Spleen (tissue), 11 donors: Measurements from ENCODE around the gene DLX1. TPM values are rescaled to one million over a fixed set of nuclear protein-coding genes. Genes with fewer than 3 reads are reported as not detected.
A peak's percentile ranks its signal among the peaks of the same experiment; 100 is the strongest.

Experiments
- DNase-seq: peaks from one replicate; pipeline ENCODE4 v3.0.0-alpha.2; 2020
- H3K27ac ChIP-seq, 8 donors: fragments of 200-600 bp; sonication (generic) in 7 of 8; 1 replicate in 4 of 8; 2 replicates in 4 of 8; pipeline versions ENCODE4 v1.5.0 to v1.8.0; 2016 to 2021; ENCODE audit warnings: inconsistent platforms in 4 of 8, mild to moderate bottlenecking in 4 of 8, moderate library complexity in 1 of 8
- H3K27me3 ChIP-seq, 7 donors: fragments of 200-600 bp; sonication (generic) in 6 of 7; replicated peaks in 1 of 7; 1 replicate in 4 of 7; 2 replicates in 3 of 7; pipeline versions ENCODE4 v1.5.0 to v1.8.0; 2016 to 2021; ENCODE audit warnings: inconsistent platforms in 3 of 7, mild to moderate bottlenecking in 1 of 7
- H3K36me3 ChIP-seq, 6 donors: fragments of 200-600 bp; sonication (generic) in 5 of 6; 1 replicate in 4 of 6; 2 replicates in 2 of 6; pipeline versions ENCODE4 v1.5.0 to v1.8.0; 2016 to 2021; ENCODE audit warnings: inconsistent platforms in 2 of 6
- H3K4me1 ChIP-seq, 6 donors: fragments of 200-600 bp; sonication (generic) in 5 of 6; 1 replicate in 3 of 6; 2 replicates in 3 of 6; pipeline versions ENCODE4 v1.5.0 to v1.8.0; 2016 to 2021; ENCODE audit warnings: inconsistent platforms in 3 of 6
- H3K4me3 ChIP-seq, 8 donors: fragments of 200-600 bp; sonication (generic) in 7 of 8; 1 replicate in 4 of 8; 2 replicates in 4 of 8; pipeline versions ENCODE4 v1.5.0 to v1.8.0; 2016 to 2021; ENCODE audit warnings: inconsistent platforms in 4 of 8, mild to moderate bottlenecking in 4 of 8, moderate library complexity in 2 of 8
- H3K9me3 ChIP-seq, 8 donors: fragments of 200-600 bp; sonication (generic) in 7 of 8; 1 replicate in 4 of 8; 2 replicates in 4 of 8; pipeline versions ENCODE4 v1.5.0 to v1.8.0; 2016 to 2021; ENCODE audit warnings: inconsistent platforms in 4 of 8
- CTCF ChIP-seq, 11 experiments: fragments of 200-600 bp in 7 of 11; fragments of 450-650 bp in 4 of 11; sonication (generic) in 4 of 11; IDR thresholded peaks in 8 of 11; conservative IDR thresholded peaks in 3 of 11; 1 replicate in 7 of 11; 2 replicates in 4 of 11; pipeline versions ENCODE4 v1.4.0 to v1.8.0; 2016 to 2021; ENCODE audit warnings: antibody characterized with exemption in 11 of 11, inconsistent platforms in 4 of 11, mild to moderate bottlenecking in 1 of 11
- POLR2A ChIP-seq, 3 donors: fragments of 450-650 bp; IDR thresholded peaks; one replicate each; pipeline ENCODE4 v1.5.1; 2017; ENCODE audit warnings: antibody characterized with exemption in 3 of 3, mild to moderate bottlenecking in 1 of 3
- POLR2AphosphoS5 ChIP-seq, 3 donors: sonication (generic); formaldehyde crosslinking; IDR thresholded peaks; one replicate each; pipeline ENCODE4 v1.5.1; 2017; ENCODE audit warnings: antibody characterized with exemption in 3 of 3
- WGBS, 5 donors: extraction: QIAGEN DNeasy Blood & Tissue Kit in 3 of 5; methylation state at CpG; one replicate each; pipeline versions ENCODE4 v1.1.5 to v1.1.7; 2013 to 2018; 5-methylcytosine and 5-hydroxymethylcytosine counted together
- intact Hi-C: fragments of 100-400 bp; cut with DNase I; formaldehyde crosslinking; loops from one replicate; pipeline ENCODE4 v1.15.0; 2023; ENCODE audit warnings: low total_unique reads
- polyA plus RNA-seq, 3 donors: library from polyadenylated mRNA; stranded (reverse); fragments of 200-250 nt; gene quantifications; one replicate each; pipeline ENCODE4 v1.2.1, GENCODE V29; 2013
- total RNA-seq, 7 donors: library from RNA; depleted of rRNA in 3 of 7; stranded (reverse); fragments of >200 nt in 3 of 7; fragmentation: NEBNext Ultra II Directional in 4 of 7; extraction: Animal tissue kit (Norgen Biotek cat#: 25700) in 4 of 7; gene quantifications; one replicate each; pipeline versions ENCODE4 v1.1.0 to v1.2.1, GENCODE V29; 2016 to 2021
- donor health status: healthy with polysubstance abuse.
- donor health status: DM: no; HTN: no; CAD: no; lungs with moderate emphysema.
- donor health status: DM: no; HTN: no; CAD: no.
- donor health status: Bipolar disorder and iron deficiency.
- donor health status: healthy.
- donor health status: DM: no; HTN: no; CAD: no.
- donor health status: DM: yes; HTN: yes; CAD: no.

Gene DLX1
- total and polyA plus RNA-seq, 10 donors = 0.16 TPM; not detected in 9

DNA sequence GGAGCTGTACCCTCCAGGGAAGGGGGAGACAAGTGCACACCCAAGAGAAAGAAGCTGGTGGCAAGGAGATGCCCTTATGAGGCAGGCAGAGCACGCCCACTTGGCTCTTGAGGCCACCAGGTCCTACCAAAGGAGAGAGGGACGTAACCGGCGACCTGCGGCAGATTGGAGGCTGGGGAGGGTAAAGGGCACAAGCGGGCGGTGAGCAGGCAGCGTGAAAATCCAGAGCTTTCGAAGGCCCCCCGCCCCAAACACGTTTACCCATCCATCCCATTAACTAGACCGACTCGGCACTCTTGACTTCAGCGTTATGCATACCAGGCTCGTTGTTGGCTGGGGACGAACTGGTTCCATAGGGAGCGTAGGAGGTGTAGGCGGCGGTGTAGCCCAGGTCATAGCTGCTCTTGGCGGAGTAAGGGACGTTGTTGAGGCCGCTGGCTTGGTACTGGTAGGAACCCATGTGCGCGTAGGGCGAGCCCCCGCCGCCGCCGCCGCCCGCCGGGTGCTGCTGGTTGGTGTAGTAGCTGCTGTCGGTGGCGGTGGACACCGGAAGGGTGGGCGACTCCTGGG lies 16.6 kb downstream of the DLX1 start:
- H3K4me3 ChIP-seq = peak overlapping the region; percentile 44 to 80 (median 65)
- peaks cover 40 to 100% (median 100%) of the 10 kb centered on the region in 7 donors for H3K27me3 ChIP-seq
- no peaks in the 10 kb centered on the region for H3K9me3 ChIP-seq
- DNase-seq = peak; percentile 79
- peaks cover 52 to 94% (median 72%) of the 10 kb centered on the region in 6 donors for H3K4me1 ChIP-seq
- no peaks in the 10 kb centered on the region for H3K36me3 ChIP-seq
- TF ChIP-seq POLR2AphosphoS5 (IDR thresholded peaks at IDR 0.05) = no peak
- no peak for TF ChIP-seq POLR2A (IDR thresholded peaks at IDR 0.05)
- no peak for TF ChIP-seq CTCF (IDR thresholded peaks at IDR 0.05 in 8 of 11, conservative IDR thresholded peaks at IDR 0.05 in 3 of 11)
- 2 to 10% (median 3%) methylated on average over 16 to 36 of the region's 36 CpGs for WGBS, 5 donors
- intact Hi-C loops = loop anchor here (10.0 kb wide), 3 partner anchors 287 to 1127 kb away; no protein-coding TSS in a partner anchor
- no peak overlapping the region for H3K27ac ChIP-seq

GRCh38 chr2:172102391-172103359 lies 17.4 kb downstream of the DLX1 start, which contains the start of gene DLX2:
Gene DLX2, minus strand, starts transcription at chr2:172102900. Its CDS starts 362 bp downstream, at chr2:172102538.
- peak; percentile 91 for DNase-seq
- WGBS, 5 donors = 1 to 2% (median 1%) methylated on average over 25 to 74 of the region's 74 CpGs
- Histone ChIP-seq H3K36me3 (no peaks in the 10 kb centered on the region), H3K4me3 (peak within 1 kb of the TSS; percentile 44 to 80 (median 65)), H3K27me3 (peaks cover 34 to 100% (median 100%) of the 10 kb centered on the region in 7 donors), H3K9me3 (no peaks in the 10 kb centered on the region), H3K4me1 (peaks cover 49 to 89% (median 70%) of the 10 kb centered on the region in 6 donors), H3K27ac (no peak within 1 kb of the TSS)
- intact Hi-C loops = loop anchor here (10.0 kb wide), 3 partner anchors 288 to 1128 kb away; no protein-coding TSS in a partner anchor
- TF ChIP-seq POLR2AphosphoS5 (IDR thresholded peaks at IDR 0.05) (peak in 2 of 3 donors; percentile 54 to 59), CTCF (IDR thresholded peaks at IDR 0.05 in 8 of 11, conservative IDR thresholded peaks at IDR 0.05 in 3 of 11) (no peak)

- Histone ChIP-seq H3K9me3 (no peaks in the 10 kb centered on the region), H3K27ac (no peak overlapping the region), H3K4me3 (peak overlapping the region in 6 of 8 donors; percentile 62 to 80 (median 67)), H3K27me3 (peaks cover 26 to 100% (median 100%) of the 10 kb centered on the region in 7 donors), H3K4me1 (peaks cover 49 to 89% (median 74%) of the 10 kb centered on the region in 6 donors), H3K36me3 (no peaks in the 10 kb centered on the region)
- peak; percentile 95 for DNase-seq
- TF ChIP-seq POLR2A (IDR thresholded peaks at IDR 0.05) (no peak), POLR2AphosphoS5 (IDR thresholded peaks at IDR 0.05) (peak; percentile 41 to 63 (median 52)), CTCF (IDR thresholded peaks at IDR 0.05 in 8 of 11, conservative IDR thresholded peaks at IDR 0.05 in 3 of 11) (peak; percentile 62 to 94 (median 88))
- 1 to 3% (median 2%) methylated on average over 25 of the region's 25 CpGs for WGBS, 5 donors
- intact Hi-C loops = loop anchor here (10.0 kb wide), 3 partner anchors 289 to 1129 kb away; no protein-coding TSS in a partner anchor
Measured at GRCh38 chr2:172103471-172104272, 18.4 kb downstream of the DLX1 start.
